Heart right ventricle (tissue), 16 donors: ENCODE results near the gene TWSG1. TPM values are rescaled to one million over a fixed set of nuclear protein-coding genes. Genes with fewer than 3 reads are reported as not detected.
"Not testable (repeated sequence)": the region's sequence is repeated elsewhere in the genome, so short reads cannot be mapped to it uniquely, and the experiment has no call there.

Experiments used
- ATAC-seq, 8 donors: fragments of 200-7000 bp; cut with Tn5 transposase; one replicate each; pipeline ENCODE4 v1.9.1; 2020; ENCODE audit warnings: mild to moderate bottlenecking in 8 of 8, moderate library complexity in 8 of 8, moderate number of reproducible peaks in 1 of 8
- DNase-seq, 2 donors: peaks; one replicate each; pipeline ENCODE4 v3.0.0-alpha.2; 2020
- H3K27ac ChIP-seq, 10 donors: fragments of 200-600 bp; sonication (generic) in 2 of 10; one replicate each; pipeline versions ENCODE4 v1.5.0 to v1.8.0; 2020 to 2022; ENCODE audit warnings: mild to moderate bottlenecking in 3 of 10
- H3K27me3 ChIP-seq, 7 donors: fragments of 200-600 bp; one replicate each; pipeline ENCODE4 v1.8.0; 2021 to 2022; ENCODE audit warnings: mild to moderate bottlenecking in 2 of 7
- H3K36me3 ChIP-seq, 9 donors: fragments of 200-600 bp; sonication (generic) in 1 of 9; one replicate each; pipeline versions ENCODE4 v1.5.0 to v1.8.0; 2020 to 2022; ENCODE audit warnings: mild to moderate bottlenecking in 2 of 9
- H3K4me1 ChIP-seq, 9 donors: fragments of 200-600 bp; sonication (generic) in 1 of 9; one replicate each; pipeline versions ENCODE4 v1.5.0 to v1.8.0; 2020 to 2022; ENCODE audit warnings: mild to moderate bottlenecking in 4 of 9
- H3K4me3 ChIP-seq, 10 donors: fragments of 200-600 bp; sonication (generic) in 2 of 10; one replicate each; pipeline versions ENCODE4 v1.5.0 to v1.8.0; 2020 to 2022; ENCODE audit warnings: mild to moderate bottlenecking in 7 of 10, moderate library complexity in 2 of 10
- H3K9me3 ChIP-seq, 11 donors: fragments of 200-600 bp in 10 of 11; sonication (generic) in 2 of 11; one replicate each; pipeline versions ENCODE4 v1.5.0 to v1.8.0; 2013 to 2022; ENCODE audit warnings: mild to moderate bottlenecking in 2 of 11, control low read depth in 1 of 11, moderate library complexity in 1 of 11
- CTCF ChIP-seq, 9 donors: fragments of 200-600 bp; sonication (generic) in 2 of 9; IDR thresholded peaks; one replicate each; pipeline versions ENCODE4 v1.5.0 to v1.8.0; 2021 to 2022; ENCODE audit warnings: antibody characterized with exemption in 9 of 9, mild to moderate bottlenecking in 5 of 9, moderate library complexity in 1 of 9
- WGBS, 2 donors: extraction: QIAGEN DNeasy Blood & Tissue Kit; methylation state at CpG; one replicate each; pipeline ENCODE4 v1.1.7; 2013; ENCODE audit warnings: inconsistent platforms in 1 of 2; 5-methylcytosine and 5-hydroxymethylcytosine counted together
- intact Hi-C, 10 donors: fragments of 100-400 bp; cut with DNase I; formaldehyde crosslinking; loops; one replicate each; pipeline versions ENCODE4 v1.11.1 to v1.14.2; 2022
- polyA plus RNA-seq, 2 donors: library from polyadenylated mRNA; stranded (reverse); fragments of 200-250 nt; gene quantifications; one replicate each; pipeline ENCODE4 v1.2.3, GENCODE V29; 2013
- total RNA-seq, 10 donors: library from RNA; stranded (reverse); fragmentation: NEBNext Ultra II Directional in 3 of 10; extraction: Animal tissue kit (Norgen Biotek cat#: 25700) in 3 of 10; gene quantifications; one replicate each; pipeline versions ENCODE4 v1.2.1 to v1.2.4, GENCODE V29; 2021 to 2023
- donor health status: Arrhythmogenic right ventricular cardiomyopathy.
- donor health status: ischemic (EF 13 %, LVEDD 7.1; RV severe dilation, severe dysfunction).
- donor health status: healthy with polysubstance abuse.
- donor health status: DM: no; HTN: yes; CAD: no.
- donor health status: DM: no; HTN: no; CAD: no.
- donor health status: ischemic (EF 25% LVEDD 6.9; RV normal size, moderate dysfunction).
- donor health status: ischemic (EF 25% LVEDD 5.7; RV mildly dilated, moderate dysfunction).
- donor health status: healthy.
- donor health status: DM: yes; HTN: yes; CAD: no.
- donor health status: Ischemic cardiomyopathy.
- donor health status: ischemic (EF 35%, LVEDD 5.7; RV mildly dilated, moderate dysfunction).
- donor health status: nonischemic (EF 11% LVEDD 7.7; RV severe dilation, severe dysfunction).
- donor health status: DM: yes; HTN: yes; CAD: no.
- donor health status: PGD.
- donor health status: ischemic (EF 29% LVEDD 5.4; RV normal size, mild dysfunction).
- donor health status: nonischemic (EF 23%, LVEDD 6.1; RV moderate dilation, normal function).

The TWSG1 gene
- total and polyA plus RNA-seq, 12 donors = 6.6 to 15.0 (median 11.2) TPM

DNA sequence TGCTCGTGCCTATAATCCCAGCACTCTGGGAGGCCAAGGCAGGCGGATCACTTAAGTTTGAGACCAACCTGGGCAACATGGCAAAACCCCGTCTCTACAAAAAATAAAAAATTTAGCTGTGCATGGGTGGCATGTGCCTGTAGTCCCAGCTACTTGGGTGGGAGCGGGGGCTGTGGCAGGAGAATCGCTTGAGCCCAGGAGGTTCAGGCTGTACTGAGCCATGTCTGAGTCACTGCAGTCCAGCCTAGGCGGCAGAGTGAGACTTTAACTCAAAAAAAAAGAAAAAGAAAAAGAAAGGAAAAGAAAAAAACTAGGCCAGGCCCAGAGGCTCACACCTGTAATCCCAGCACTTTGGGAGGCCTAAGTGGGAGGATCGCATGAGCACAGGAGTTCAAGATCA is 30.8 kb downstream of the TWSG1 start:
- no peaks in the 10 kb centered on the region for H3K9me3 ChIP-seq
- no peak overlapping the region for H3K4me3 ChIP-seq
- intact Hi-C loops = loop anchor here in 4 of 10 donors (10.0 kb wide), 3 partner anchors 51 to 149 kb away; no protein-coding TSS in a partner anchor
- no peak for ATAC-seq
- H3K36me3 ChIP-seq = peaks cover 0 to 35% (median 8%) of the 10 kb centered on the region in 9 donors
- no peaks in the 10 kb centered on the region for H3K27me3 ChIP-seq
- H3K27ac ChIP-seq = no peak overlapping the region
- WGBS, 2 donors = 94 to 98% methylated on average over 7 of the region's 7 CpGs
- H3K4me1 ChIP-seq = peaks cover 0 to 4% (median 0%) of the 10 kb centered on the region in 9 donors
- DNase-seq = no peak
- no peak for TF ChIP-seq CTCF (IDR thresholded peaks at IDR 0.05)

- H3K27me3 ChIP-seq = no peaks in the 10 kb centered on the region
- H3K9me3 ChIP-seq = no peaks in the 10 kb centered on the region
- TF ChIP-seq CTCF (IDR thresholded peaks at IDR 0.05) = peak in 6 of 9 donors; percentile 18 to 52 (median 29)
- H3K27ac ChIP-seq = no peak overlapping the region
- peak in 1 of 2 donors; percentile 26 for DNase-seq
- peaks cover 0 to 4% (median 0%) of the 10 kb centered on the region in 9 donors for H3K4me1 ChIP-seq
- ATAC-seq = peak in 7 of 8 donors; percentile 29 to 61 (median 57)
- H3K4me3 ChIP-seq = no peak overlapping the region
- WGBS, 2 donors = 57 to 62% methylated on average over 6 of the region's 6 CpGs
- intact Hi-C loops = loop anchor here in 4 of 10 donors (10.0 kb wide), 3 partner anchors 51 to 149 kb away; no protein-coding TSS in a partner anchor
- H3K36me3 ChIP-seq = peaks cover 0 to 31% (median 8%) of the 10 kb centered on the region in 9 donors
Measured at GRCh38 chr18:9366126-9366714, 31.6 kb downstream of the TWSG1 start.

DNA sequence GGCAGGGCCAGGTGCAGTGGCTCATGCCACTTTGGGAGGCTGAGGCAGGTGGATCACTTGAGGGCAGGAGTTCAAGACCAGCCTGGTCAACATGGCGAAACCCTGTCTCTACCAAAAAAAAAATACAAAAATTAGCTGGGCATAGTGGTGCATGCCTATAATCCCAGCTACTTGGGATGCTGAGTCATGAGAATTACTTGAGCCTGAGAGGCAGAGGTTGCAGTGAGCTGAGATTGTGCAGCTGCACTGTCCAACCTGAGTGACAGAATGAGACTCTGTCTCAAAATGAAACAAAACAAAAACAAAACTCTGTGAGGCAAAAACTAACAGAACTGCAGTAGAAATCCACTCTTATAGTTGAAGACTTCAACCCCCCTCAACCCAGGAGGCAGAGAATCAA is 38.7 kb downstream of the TWSG1 start:
- H3K4me1 ChIP-seq, DNase-seq, ATAC-seq, H3K27ac ChIP-seq, H3K4me3 ChIP-seq, intact Hi-C loops, H3K27me3 ChIP-seq: not testable (repeated sequence)
- 97 to 100% methylated on average over 1 of the region's 1 CpG for WGBS, 2 donors
- Histone ChIP-seq H3K9me3 (peaks cover 0 to 11% (median 0%) of the 10 kb centered on the region in 11 donors), H3K36me3 (peaks cover 0 to 34% (median under 1%) of the 10 kb centered on the region in 9 donors)

GRCh38 chr18:9379118-9379517 is 44.5 kb downstream of the TWSG1 start:
- 98 to 99% methylated on average over 6 of the region's 6 CpGs for WGBS, 2 donors
- peaks cover 0 to 4% (median 0%) of the 10 kb centered on the region in 9 donors for H3K4me1 ChIP-seq
- no peak overlapping the region for H3K4me3 ChIP-seq
- no peak for TF ChIP-seq CTCF (IDR thresholded peaks at IDR 0.05)
- ATAC-seq (no peak), DNase-seq (no peak)
- H3K36me3 ChIP-seq = peaks cover 0 to 17% (median 0%) of the 10 kb centered on the region in 9 donors
- H3K27ac ChIP-seq = no peak overlapping the region
- no peaks in the 10 kb centered on the region for H3K27me3 ChIP-seq
- peaks cover 0 to 15% (median 0%) of the 10 kb centered on the region in 11 donors for H3K9me3 ChIP-seq
- intact Hi-C loops = no loop called here

DNA sequence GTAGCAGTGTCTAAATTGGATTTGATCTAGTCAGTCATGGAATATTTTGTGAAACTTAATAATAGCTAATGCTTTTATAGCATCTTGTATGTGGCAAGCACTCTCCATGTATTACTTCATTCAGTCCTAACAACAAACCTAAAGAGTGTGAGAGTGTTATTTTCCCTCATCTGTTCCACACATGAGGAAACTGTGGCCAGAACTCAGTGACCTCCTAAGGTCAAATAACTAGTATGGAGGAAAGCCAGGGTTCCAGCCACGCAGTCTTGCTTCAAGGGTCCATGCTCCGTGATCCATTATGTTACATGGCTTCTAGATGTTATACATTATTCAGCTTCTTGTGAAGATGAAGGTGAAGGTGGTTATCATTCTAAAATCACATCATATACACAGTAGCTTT is 45.5 kb downstream of the TWSG1 start:
- ATAC-seq = no peak

More for the DNA sequence above, 45.5 kb downstream of the TWSG1 start:
- intact Hi-C loops = no loop called here
- no peak overlapping the region for H3K27ac ChIP-seq
- DNase-seq = no peak
- no peak for TF ChIP-seq CTCF (IDR thresholded peaks at IDR 0.05)
- H3K9me3 ChIP-seq = peaks cover 0 to 14% (median 0%) of the 10 kb centered on the region in 11 donors
- no peaks in the 10 kb centered on the region for H3K27me3 ChIP-seq
- 73 to 79% methylated on average over 2 of the region's 2 CpGs for WGBS, 2 donors
- H3K4me3 ChIP-seq = no peak overlapping the region
- H3K4me1 ChIP-seq = peaks cover 0 to 4% (median 0%) of the 10 kb centered on the region in 9 donors
- H3K36me3 ChIP-seq = peaks cover 0 to 12% (median 0%) of the 10 kb centered on the region in 9 donors
